Stimulated activated CD4-positive, alpha-beta T cell treated with anti-CD3 and anti-CD28 coated beads, Interleukin-4, amount 100 ng/mL, for 24 hours (primary cell): ENCODE data around the gene RPP14.
"Not testable (repeated sequence)": the region's sequence is repeated elsewhere in the genome, so short reads cannot be mapped to it uniquely, and the experiment has no call there.

ENCODE experiments used
- DNase-seq: peaks from one replicate; pipeline ENCODE4 v3.0.0-alpha.2; 2020

RPP14 gene

GRCh38 chr3:58333206-58334012 lies 27.4 kb downstream of the RPP14 start:
- peak; percentile 36 for DNase-seq

GRCh38 chr3:58334013-58334321 lies 27.9 kb downstream of the RPP14 start:
- DNase-seq = no peak

- DNase-seq = no peak
Observed at GRCh38 chr3:58334506-58334884, 28.4 kb downstream of the RPP14 start.

- no peak for DNase-seq
Observed at GRCh38 chr3:58335652-58335947, 29.6 kb downstream of the RPP14 start.

- DNase-seq = no peak
Observed at GRCh38 chr3:58336135-58336882, 30.3 kb downstream of the RPP14 start.

GRCh38 chr3:58337190-58337589 lies 31.1 kb downstream of the RPP14 start:
- DNase-seq = no peak

- DNase-seq = not testable (repeated sequence)
Observed at GRCh38 chr3:58339146-58339545, 33.1 kb downstream of the RPP14 start.

- no peak for DNase-seq
Observed at GRCh38 chr3:58340594-58341244, 34.7 kb downstream of the RPP14 start.

GRCh38 chr3:58341376-58341775 lies 35.3 kb downstream of the RPP14 start:
- no peak for DNase-seq

GRCh38 chr3:58342676-58343075 lies 36.6 kb downstream of the RPP14 start:
- DNase-seq = no peak

- no peak for DNase-seq
Observed at GRCh38 chr3:58345457-58345856, 39.4 kb downstream of the RPP14 start.

GRCh38 chr3:58346368-58346767 lies 40.3 kb downstream of the RPP14 start:
- DNase-seq = no peak

GRCh38 chr3:58347984-58348383 lies 41.9 kb downstream of the RPP14 start:
- no peak for DNase-seq

- no peak for DNase-seq
Observed at GRCh38 chr3:58349792-58350626, 44.0 kb downstream of the RPP14 start.

GRCh38 chr3:58350627-58351013 lies 44.6 kb downstream of the RPP14 start:
- DNase-seq = no peak

GRCh38 chr3:58351920-58352319 lies 45.9 kb downstream of the RPP14 start:
- no peak for DNase-seq

- no peak for DNase-seq
Observed at GRCh38 chr3:58352626-58353025, 46.6 kb downstream of the RPP14 start.

- no peak for DNase-seq
Observed at GRCh38 chr3:58353722-58354553, 47.9 kb downstream of the RPP14 start.

GRCh38 chr3:58355179-58355578 lies 49.1 kb downstream of the RPP14 start:
- DNase-seq = no peak

GRCh38 chr3:58356054-58356453 lies 50.0 kb downstream of the RPP14 start:
- DNase-seq = no peak

GRCh38 chr3:58357402-58357801 lies 51.4 kb downstream of the RPP14 start:
- no peak for DNase-seq

GRCh38 chr3:58358092-58358491 lies 52.0 kb downstream of the RPP14 start:
- peak; percentile 12 for DNase-seq
